Glutamatergic neuron (in vitro differentiated cells): ENCODE data around the gene RBAK. TPM values are rescaled to one million over a fixed set of nuclear protein-coding genes. Genes with fewer than 3 reads are reported as not detected.
"Not testable (repeated sequence)": the region's sequence is repeated elsewhere in the genome, so short reads cannot be mapped to it uniquely, and the experiment has no call there.

Experiments used
- DNase-seq: peaks from one replicate; pipeline ENCODE4 v3.0.0; 2022
- H3K27ac Mint-ChIP-seq: one replicate; pipeline ENCODE4 v1.8.0; 2020; ENCODE audit warnings: mild to moderate bottlenecking, mixed read lengths, inconsistent platforms; ENCODE audit not compliant: unreplicated experiment
- H3K27me3 Mint-ChIP-seq: one replicate; pipeline ENCODE4 v1.8.0; 2020; ENCODE audit warnings: mild to moderate bottlenecking, moderate library complexity, mixed read lengths, inconsistent platforms; ENCODE audit not compliant: unreplicated experiment
- H3K36me3 Mint-ChIP-seq: one replicate; pipeline ENCODE4 v1.8.0; 2020; ENCODE audit warnings: mild to moderate bottlenecking, mixed read lengths, inconsistent platforms; ENCODE audit not compliant: unreplicated experiment
- H3K4me1 Mint-ChIP-seq: one replicate; pipeline ENCODE4 v1.8.0; 2020; ENCODE audit warnings: mild to moderate bottlenecking, low read depth, mixed read lengths, inconsistent platforms; ENCODE audit not compliant: unreplicated experiment
- H3K4me3 Mint-ChIP-seq: one replicate; pipeline ENCODE4 v1.8.0; 2020; ENCODE audit warnings: mild to moderate bottlenecking, mixed read lengths, inconsistent platforms; ENCODE audit not compliant: unreplicated experiment
- H3K9me3 Mint-ChIP-seq: one replicate; pipeline ENCODE4 v1.8.0; 2020; ENCODE audit warnings: mild to moderate bottlenecking, moderate library complexity, mixed read lengths, inconsistent platforms; ENCODE audit not compliant: unreplicated experiment
- total RNA-seq: library from RNA; stranded (reverse); fragmentation: NEBNext Ultra II Directional; extraction: Animal tissue kit (Norgen Biotek cat#: 25700); gene quantifications from one replicate; pipeline ENCODE4 v1.2.1, GENCODE V29; 2021; ENCODE audit not compliant: unreplicated experiment
- TF ChIP-seq, protein P1 (sequence below): fragments of 200-600 bp; sonication (generic); IDR thresholded peaks from one replicate; pipeline ENCODE4 v1.5.0; 2021; ENCODE audit not compliant: partially characterized antibody, unreplicated experiment

RBAK gene
- total RNA-seq, 1 donor from 2014 or later: 18.0 TPM

DNA sequence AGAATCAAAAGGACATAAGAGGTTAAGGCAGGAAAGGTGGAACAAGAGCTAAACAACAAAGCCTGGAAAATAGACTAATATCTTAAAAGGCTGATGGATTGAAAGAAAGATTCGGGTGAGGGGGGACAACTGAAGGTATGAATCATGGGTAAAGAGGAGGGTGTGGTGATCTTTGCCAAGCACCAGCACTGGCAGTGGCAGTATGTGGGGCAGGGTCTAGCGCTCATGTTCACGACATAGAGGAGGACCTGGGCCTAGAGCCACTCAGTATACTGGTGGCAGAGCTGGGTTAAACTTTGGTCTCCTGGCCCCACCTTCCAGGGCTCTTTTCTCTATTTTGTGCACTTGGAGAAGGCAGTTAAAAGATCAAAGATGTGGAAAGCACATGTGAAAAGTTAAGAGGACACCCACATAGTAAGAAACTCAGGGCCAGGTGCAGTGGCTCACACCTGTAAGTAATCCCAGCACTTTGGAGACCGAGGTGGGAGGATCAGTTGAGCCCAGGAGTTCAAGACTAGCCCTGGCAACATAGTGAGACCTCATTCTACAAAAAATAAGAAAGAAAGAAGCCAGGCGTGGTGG is 46.2 kb upstream of the RBAK start:
- no peak for DNase-seq
- no peak overlapping the region for H3K4me3 Mint-ChIP-seq
- no peaks in the 10 kb centered on the region for H3K36me3 Mint-ChIP-seq
- peaks cover 6% of the 10 kb centered on the region for H3K9me3 Mint-ChIP-seq
- peaks cover 15% of the 10 kb centered on the region for H3K4me1 Mint-ChIP-seq
- no peak overlapping the region for H3K27ac Mint-ChIP-seq
- H3K27me3 Mint-ChIP-seq: peaks cover 4% of the 10 kb centered on the region
- TF ChIP-seq, protein P1, sequence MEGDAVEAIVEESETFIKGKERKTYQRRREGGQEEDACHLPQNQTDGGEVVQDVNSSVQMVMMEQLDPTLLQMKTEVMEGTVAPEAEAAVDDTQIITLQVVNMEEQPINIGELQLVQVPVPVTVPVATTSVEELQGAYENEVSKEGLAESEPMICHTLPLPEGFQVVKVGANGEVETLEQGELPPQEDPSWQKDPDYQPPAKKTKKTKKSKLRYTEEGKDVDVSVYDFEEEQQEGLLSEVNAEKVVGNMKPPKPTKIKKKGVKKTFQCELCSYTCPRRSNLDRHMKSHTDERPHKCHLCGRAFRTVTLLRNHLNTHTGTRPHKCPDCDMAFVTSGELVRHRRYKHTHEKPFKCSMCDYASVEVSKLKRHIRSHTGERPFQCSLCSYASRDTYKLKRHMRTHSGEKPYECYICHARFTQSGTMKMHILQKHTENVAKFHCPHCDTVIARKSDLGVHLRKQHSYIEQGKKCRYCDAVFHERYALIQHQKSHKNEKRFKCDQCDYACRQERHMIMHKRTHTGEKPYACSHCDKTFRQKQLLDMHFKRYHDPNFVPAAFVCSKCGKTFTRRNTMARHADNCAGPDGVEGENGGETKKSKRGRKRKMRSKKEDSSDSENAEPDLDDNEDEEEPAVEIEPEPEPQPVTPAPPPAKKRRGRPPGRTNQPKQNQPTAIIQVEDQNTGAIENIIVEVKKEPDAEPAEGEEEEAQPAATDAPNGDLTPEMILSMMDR: no peak

DNA sequence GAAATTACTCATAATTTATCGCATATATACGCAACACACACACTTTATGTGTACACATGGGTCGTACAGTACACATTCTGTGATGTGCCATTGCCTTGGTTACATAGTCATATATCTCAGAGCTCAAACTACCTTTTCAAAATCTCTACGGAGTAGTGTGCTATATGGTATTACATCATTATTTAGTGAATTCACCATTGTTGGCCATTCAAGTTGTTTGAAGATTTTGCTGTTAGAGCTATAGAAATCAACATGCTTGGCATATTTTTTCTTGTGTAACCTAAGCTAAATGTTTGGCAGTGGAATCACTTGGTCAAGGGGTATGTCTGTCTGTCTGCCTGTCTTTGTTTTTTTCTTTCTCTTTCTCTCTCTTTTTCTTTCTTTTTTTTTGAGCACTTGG is 44.7 kb upstream of the RBAK start:
- no peak for DNase-seq
- H3K27me3 Mint-ChIP-seq: peaks cover 3% of the 10 kb centered on the region
- no peaks in the 10 kb centered on the region for H3K36me3 Mint-ChIP-seq
- no peak overlapping the region for H3K27ac Mint-ChIP-seq
- peaks cover 3% of the 10 kb centered on the region for H3K9me3 Mint-ChIP-seq
- peaks cover 5% of the 10 kb centered on the region for H3K4me1 Mint-ChIP-seq
- TF ChIP-seq, protein P1: no peak
- H3K4me3 Mint-ChIP-seq: no peak overlapping the region

DNA sequence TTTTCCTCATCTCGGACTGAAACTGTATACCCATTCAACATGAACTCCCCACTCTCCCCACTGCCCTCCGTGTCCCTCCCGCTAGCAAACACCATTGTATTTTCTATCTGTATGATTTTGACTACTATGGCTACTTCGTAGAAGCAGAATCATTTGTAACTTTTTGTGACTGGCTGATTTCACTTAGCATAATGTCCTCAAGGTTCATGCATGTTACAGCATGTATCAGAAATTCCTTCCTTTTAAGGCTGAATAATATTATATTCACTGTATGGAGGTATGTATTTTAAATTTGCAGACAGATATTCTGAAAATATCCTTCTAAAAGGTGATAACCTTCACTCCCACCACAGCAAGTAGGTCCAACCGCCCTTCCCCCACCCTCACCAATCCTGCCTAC is 43.7 kb upstream of the RBAK start:
- H3K4me3 Mint-ChIP-seq: no peak overlapping the region
- peaks cover 5% of the 10 kb centered on the region for H3K4me1 Mint-ChIP-seq
- peaks cover 3% of the 10 kb centered on the region for H3K9me3 Mint-ChIP-seq

DNA sequence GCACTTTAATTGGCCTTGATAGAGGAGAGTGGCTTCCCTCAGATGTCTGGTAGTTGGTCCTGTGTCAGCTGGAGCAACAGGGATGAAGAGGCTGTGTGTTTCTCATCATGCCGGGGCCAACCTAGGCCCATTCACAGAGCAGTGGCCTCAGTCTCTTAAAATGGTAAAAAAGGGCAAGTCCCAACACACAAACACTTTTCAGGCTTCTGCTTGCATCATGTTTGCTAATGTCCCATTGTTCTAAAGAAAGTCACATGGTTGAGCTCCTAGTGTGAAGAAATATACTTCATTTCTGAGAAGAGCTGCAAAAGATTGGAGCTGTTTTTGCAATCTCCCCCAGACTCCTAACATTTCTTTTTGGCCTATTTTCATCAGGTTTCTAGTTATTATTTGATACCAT is 40.6 kb upstream of the RBAK start:
- H3K27me3 Mint-ChIP-seq: no peaks in the 10 kb centered on the region
- no peak overlapping the region for H3K27ac Mint-ChIP-seq
- no peak overlapping the region for H3K4me3 Mint-ChIP-seq
- no peaks in the 10 kb centered on the region for H3K4me1 Mint-ChIP-seq
- H3K9me3 Mint-ChIP-seq: peaks cover 3% of the 10 kb centered on the region
- H3K36me3 Mint-ChIP-seq: peaks cover 13% of the 10 kb centered on the region
- TF ChIP-seq, protein P1: no peak
- no peak for DNase-seq

More for the DNA sequence above, 43.7 kb upstream of the RBAK start:
- no peak for DNase-seq
- Mint-ChIP-seq H3K27me3 (peaks cover 3% of the 10 kb centered on the region), H3K36me3 (no peaks in the 10 kb centered on the region), H3K27ac (no peak overlapping the region)
- TF ChIP-seq, protein P1: no peak

DNA sequence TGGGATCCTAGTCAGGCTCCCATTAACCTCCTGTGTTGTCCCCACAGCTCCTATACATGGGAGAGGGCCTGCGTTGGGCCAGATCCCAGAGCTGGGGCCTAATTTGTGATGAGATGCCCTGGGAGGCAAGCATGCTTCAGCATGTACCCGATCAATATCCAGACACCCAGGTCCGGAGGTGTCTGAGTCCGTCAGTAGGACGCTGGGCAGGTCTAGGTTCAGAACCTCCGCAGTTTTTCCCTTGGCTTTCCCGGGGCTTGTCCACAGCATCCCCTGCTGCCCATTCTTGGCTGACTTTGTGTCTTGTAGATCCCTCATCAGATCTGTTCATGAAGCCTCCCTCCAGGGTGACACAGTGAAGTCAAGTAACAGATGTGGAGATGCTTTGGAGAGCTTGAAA is 32.7 kb upstream of the RBAK start:
- Mint-ChIP-seq H3K9me3 (peaks cover 13% of the 10 kb centered on the region), H3K27me3 (no peaks in the 10 kb centered on the region), H3K4me3 (no peak overlapping the region), H3K4me1 (no peaks in the 10 kb centered on the region), H3K27ac (no peak overlapping the region), H3K36me3 (peaks cover 29% of the 10 kb centered on the region)
- no peak for DNase-seq
- TF ChIP-seq, protein P1: no peak

DNA sequence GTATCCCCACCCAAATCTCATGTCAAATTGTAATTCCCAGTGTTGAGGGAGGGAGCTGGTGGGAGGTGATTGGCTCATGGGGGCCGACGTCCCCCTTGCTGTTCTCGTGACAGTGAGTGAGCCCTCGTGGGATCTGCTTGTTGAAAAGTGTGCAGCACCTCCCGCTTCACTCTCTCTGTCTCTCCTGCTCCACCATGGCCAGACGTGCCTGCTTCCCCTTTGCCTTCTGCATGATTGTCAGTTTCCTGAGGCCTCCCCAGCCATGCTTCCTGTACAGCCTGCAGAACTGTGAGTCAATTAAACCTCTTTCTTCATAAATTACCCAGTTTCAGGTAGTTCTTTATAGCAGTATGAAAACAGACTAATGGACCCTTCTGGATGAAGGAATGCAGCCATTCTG is 29.7 kb upstream of the RBAK start:
- H3K4me1 Mint-ChIP-seq, DNase-seq, H3K27ac Mint-ChIP-seq, H3K27me3 Mint-ChIP-seq, H3K4me3 Mint-ChIP-seq: not testable (repeated sequence)
- Mint-ChIP-seq H3K36me3 (peaks cover 19% of the 10 kb centered on the region), H3K9me3 (peaks cover 10% of the 10 kb centered on the region)

DNA sequence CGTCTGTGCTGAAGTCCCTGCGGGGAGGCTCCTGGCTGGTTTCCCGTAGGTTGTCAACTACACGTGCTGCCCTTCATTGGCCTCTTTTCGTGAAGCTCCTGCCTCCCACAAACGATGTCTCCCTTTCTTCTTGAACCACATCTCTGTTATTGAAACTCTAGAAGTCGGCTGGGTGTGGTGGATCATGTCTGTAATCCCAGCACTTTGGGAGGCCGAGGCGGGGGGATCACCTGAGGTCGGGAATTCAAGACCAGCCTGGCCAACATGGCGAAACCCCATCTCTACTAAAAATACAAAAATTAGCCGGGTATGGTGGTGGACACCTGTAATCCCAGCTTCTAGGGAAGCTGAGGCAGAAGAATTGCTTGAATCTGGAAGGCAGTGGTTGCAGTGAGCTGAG is 28.0 kb upstream of the RBAK start:
- H3K27ac Mint-ChIP-seq, H3K27me3 Mint-ChIP-seq, H3K4me1 Mint-ChIP-seq, H3K4me3 Mint-ChIP-seq, DNase-seq: not testable (repeated sequence)
- H3K9me3 Mint-ChIP-seq: peaks cover 11% of the 10 kb centered on the region
- H3K36me3 Mint-ChIP-seq: peaks cover 26% of the 10 kb centered on the region
